SK-N-SH treated with all-trans-retinoic acid at 6 μM for 48 hours (cell line): ENCODE results near the gene TSHB.

Experiments
- ATAC-seq: fragments of 200-7000 bp; cut with Tn5 transposase; 3 replicates; pipeline ENCODE4 v1.9.1; 2020; ENCODE audit warnings: mild to moderate bottlenecking, moderate library complexity
- ARNTL ChIP-seq: fragments of 450-650 bp; formaldehyde crosslinking; IDR thresholded peaks from 2 replicates; pipeline ENCODE4 v1.5.0; 2020; ENCODE audit warnings: low read depth, mild to moderate bottlenecking, moderate library complexity, borderline replicate concordance
- BACH2 ChIP-seq: fragments of 250-450 bp; sonication (Bioruptor Pico); IDR thresholded peaks from 2 replicates; pipeline ENCODE4 v1.9.0; 2021; ENCODE audit warnings: mild to moderate bottlenecking, borderline replicate concordance
- GLIS3 ChIP-seq: fragments of 250-450 bp; sonication (Bioruptor Pico); IDR thresholded peaks from 2 replicates; pipeline ENCODE4 v1.5.0; 2020; ENCODE audit warnings: mild to moderate bottlenecking, moderate library complexity
- ISL1 ChIP-seq: fragments of 250-450 bp; sonication (Bioruptor Pico); IDR thresholded peaks from 2 replicates; pipeline ENCODE4 v2.1.2; 2022; ENCODE audit warnings: mild to moderate bottlenecking, moderate library complexity
- PPARA ChIP-seq: fragments of 250-450 bp; sonication (Bioruptor Pico); IDR thresholded peaks from 2 replicates; pipeline ENCODE4 v1.5.0; 2020; ENCODE audit warnings: mild to moderate bottlenecking, borderline replicate concordance
- RARB ChIP-seq: fragments of 250-450 bp; sonication (Bioruptor Pico); IDR thresholded peaks from 2 replicates; pipeline ENCODE4 v1.8.0; 2021; ENCODE audit warnings: mild to moderate bottlenecking, moderate library complexity
- TCF4 ChIP-seq: fragments of 250-450 bp; sonication (Bioruptor Pico); IDR thresholded peaks from 2 replicates; pipeline ENCODE4 v1.8.0; 2021; ENCODE audit warnings: mild to moderate bottlenecking, moderate library complexity, borderline replicate concordance
- TOX ChIP-seq: fragments of 250-450 bp; sonication (Bioruptor Pico); IDR thresholded peaks from 2 replicates; pipeline ENCODE4 v1.8.0; 2021; ENCODE audit warnings: mild to moderate bottlenecking, moderate library complexity, borderline replicate concordance
- ZC3H10 ChIP-seq: fragments of 250-450 bp; sonication (Bioruptor Pico); IDR thresholded peaks from 2 replicates; pipeline ENCODE4 v1.5.1; 2021; ENCODE audit warnings: mild to moderate bottlenecking, moderate library complexity
- ZFP3 ChIP-seq: fragments of 250-450 bp; sonication (Bioruptor Pico); IDR thresholded peaks from 2 replicates; pipeline ENCODE4 v1.5.0; 2020; ENCODE audit warnings: mild to moderate bottlenecking, moderate library complexity
- ZNF565 ChIP-seq: fragments of 450-650 bp; formaldehyde crosslinking; conservative IDR thresholded peaks from 2 replicates; pipeline ENCODE4 v1.5.0; 2020; ENCODE audit warnings: low read depth, mild to moderate bottlenecking, moderate library complexity
- ZNF70 ChIP-seq: fragments of 450-650 bp; formaldehyde crosslinking; IDR thresholded peaks from 2 replicates; pipeline ENCODE4 v1.5.0; 2020; ENCODE audit warnings: mild to moderate bottlenecking, moderate library complexity
- ZNF8 ChIP-seq: fragments of 450-650 bp; formaldehyde crosslinking; IDR thresholded peaks from 2 replicates; pipeline ENCODE4 v1.5.0; 2020; ENCODE audit warnings: mild to moderate bottlenecking, moderate library complexity
- TF ChIP-seq, protein P1 (sequence below): fragments of 250-450 bp; sonication (Bioruptor Pico); IDR thresholded peaks from 2 replicates; pipeline ENCODE4 v1.8.0; 2020; ENCODE audit warnings: mild to moderate bottlenecking, moderate library complexity, borderline replicate concordance
- TF ChIP-seq, protein P2 (sequence below): fragments of 250-450 bp; sonication (Bioruptor Pico); IDR thresholded peaks from 2 replicates; pipeline ENCODE4 v1.5.0; 2020; ENCODE audit warnings: mild to moderate bottlenecking, moderate library complexity
- TF ChIP-seq, protein P3 (sequence below): fragments of 250-450 bp; sonication (Bioruptor Pico); IDR thresholded peaks from 2 replicates; pipeline ENCODE4 v1.5.1; 2021; ENCODE audit warnings: mild to moderate bottlenecking, moderate library complexity
- TF ChIP-seq, protein P4 (sequence below): fragments of 250-450 bp; sonication (Bioruptor Pico); IDR thresholded peaks from 2 replicates; pipeline ENCODE4 v1.8.0; 2021; ENCODE audit warnings: low read depth, mild to moderate bottlenecking, moderate library complexity, borderline replicate concordance

Gene TSHB

DNA sequence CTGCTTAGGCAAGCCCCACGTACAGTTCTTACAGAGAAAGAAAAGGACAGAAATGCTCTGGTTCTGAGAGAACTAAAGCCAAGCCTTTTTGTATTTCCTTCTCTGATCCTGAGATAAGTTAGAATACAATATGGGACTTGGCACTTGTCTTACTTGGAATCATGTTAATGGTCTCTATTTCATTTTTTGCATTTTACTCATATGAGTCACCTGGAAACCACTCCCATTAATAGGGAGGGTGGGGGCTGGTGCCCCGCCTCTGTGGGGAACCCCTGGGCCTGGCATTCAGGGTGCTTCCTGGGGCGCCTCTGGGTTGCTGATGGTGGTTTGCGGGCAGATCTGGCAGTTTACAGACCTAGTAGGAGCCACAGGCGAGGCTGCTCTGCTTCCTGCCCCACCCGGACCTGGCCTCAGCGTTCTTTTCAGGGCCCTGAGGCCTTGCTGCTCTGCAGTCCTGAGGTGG is 32.9 kb downstream of the TSHB start:
- ATAC-seq = peak; percentile 74
- TF ChIP-seq, protein P1, sequence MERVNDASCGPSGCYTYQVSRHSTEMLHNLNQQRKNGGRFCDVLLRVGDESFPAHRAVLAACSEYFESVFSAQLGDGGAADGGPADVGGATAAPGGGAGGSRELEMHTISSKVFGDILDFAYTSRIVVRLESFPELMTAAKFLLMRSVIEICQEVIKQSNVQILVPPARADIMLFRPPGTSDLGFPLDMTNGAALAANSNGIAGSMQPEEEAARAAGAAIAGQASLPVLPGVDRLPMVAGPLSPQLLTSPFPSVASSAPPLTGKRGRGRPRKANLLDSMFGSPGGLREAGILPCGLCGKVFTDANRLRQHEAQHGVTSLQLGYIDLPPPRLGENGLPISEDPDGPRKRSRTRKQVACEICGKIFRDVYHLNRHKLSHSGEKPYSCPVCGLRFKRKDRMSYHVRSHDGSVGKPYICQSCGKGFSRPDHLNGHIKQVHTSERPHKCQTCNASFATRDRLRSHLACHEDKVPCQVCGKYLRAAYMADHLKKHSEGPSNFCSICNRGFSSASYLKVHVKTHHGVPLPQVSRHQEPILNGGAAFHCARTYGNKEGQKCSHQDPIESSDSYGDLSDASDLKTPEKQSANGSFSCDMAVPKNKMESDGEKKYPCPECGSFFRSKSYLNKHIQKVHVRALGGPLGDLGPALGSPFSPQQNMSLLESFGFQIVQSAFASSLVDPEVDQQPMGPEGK (CRISPR knock-in tag) = peak; percentile 53; the same call in 1 of the 2 replicates
- TF ChIP-seq ISL1 = peak; percentile 24; the same call in 1 of the 2 replicates
- TF ChIP-seq RARB (CRISPR knock-in tag) = no peak
- TF ChIP-seq GLIS3 (CRISPR knock-in tag) = no peak

DNA sequence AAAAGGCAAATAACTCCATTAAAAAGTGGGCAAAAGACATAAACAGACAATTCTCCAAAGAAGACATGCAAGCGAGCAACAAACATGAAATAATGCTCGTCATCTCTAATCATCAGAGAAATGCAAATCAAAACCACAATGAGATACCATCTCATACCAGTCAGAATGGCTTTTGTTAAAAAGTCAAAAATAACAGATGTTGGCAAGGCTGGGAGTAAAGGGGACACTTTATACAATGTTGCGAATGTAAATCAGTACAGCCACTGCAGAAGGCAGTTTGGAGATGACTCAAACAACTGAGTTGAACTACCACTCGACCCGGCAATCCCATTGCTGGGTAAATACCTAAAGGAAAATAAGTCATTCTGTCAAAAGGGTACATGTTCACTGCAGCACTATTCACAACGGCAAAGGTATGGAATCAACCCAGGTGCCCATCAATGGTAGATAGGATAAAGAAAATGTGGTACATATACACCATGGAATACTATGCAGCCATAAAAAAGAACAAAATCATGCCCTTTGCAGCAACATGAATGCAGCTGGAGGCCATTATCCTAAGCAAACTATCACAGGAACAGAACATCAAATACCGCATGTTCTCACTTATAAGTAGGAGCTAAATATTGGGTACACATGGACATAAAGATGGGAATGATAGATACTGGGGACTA is 33.7 kb downstream of the TSHB start:
- peak; percentile 78 for ATAC-seq
- TF ChIP-seq ZNF565 (CRISPR knock-in tag) = no peak
- no peak for TF ChIP-seq ZFP3 (CRISPR knock-in tag)
- no peak for TF ChIP-seq ZNF70 (CRISPR knock-in tag)
- 0 out of 2 replicates have a peak, but pooled peaks have one; percentile 7 for TF ChIP-seq ISL1
- no peak for TF ChIP-seq PPARA (CRISPR knock-in tag)
- TF ChIP-seq, protein P2, sequence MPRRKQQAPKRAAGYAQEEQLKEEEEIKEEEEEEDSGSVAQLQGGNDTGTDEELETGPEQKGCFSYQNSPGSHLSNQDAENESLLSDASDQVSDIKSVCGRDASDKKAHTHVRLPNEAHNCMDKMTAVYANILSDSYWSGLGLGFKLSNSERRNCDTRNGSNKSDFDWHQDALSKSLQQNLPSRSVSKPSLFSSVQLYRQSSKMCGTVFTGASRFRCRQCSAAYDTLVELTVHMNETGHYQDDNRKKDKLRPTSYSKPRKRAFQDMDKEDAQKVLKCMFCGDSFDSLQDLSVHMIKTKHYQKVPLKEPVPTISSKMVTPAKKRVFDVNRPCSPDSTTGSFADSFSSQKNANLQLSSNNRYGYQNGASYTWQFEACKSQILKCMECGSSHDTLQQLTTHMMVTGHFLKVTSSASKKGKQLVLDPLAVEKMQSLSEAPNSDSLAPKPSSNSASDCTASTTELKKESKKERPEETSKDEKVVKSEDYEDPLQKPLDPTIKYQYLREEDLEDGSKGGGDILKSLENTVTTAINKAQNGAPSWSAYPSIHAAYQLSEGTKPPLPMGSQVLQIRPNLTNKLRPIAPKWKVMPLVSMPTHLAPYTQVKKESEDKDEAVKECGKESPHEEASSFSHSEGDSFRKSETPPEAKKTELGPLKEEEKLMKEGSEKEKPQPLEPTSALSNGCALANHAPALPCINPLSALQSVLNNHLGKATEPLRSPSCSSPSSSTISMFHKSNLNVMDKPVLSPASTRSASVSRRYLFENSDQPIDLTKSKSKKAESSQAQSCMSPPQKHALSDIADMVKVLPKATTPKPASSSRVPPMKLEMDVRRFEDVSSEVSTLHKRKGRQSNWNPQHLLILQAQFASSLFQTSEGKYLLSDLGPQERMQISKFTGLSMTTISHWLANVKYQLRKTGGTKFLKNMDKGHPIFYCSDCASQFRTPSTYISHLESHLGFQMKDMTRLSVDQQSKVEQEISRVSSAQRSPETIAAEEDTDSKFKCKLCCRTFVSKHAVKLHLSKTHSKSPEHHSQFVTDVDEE (CRISPR knock-in tag) = no peak
- peak; percentile 76; the same call in 1 of the 2 replicates for TF ChIP-seq TOX
- peak; percentile 62; the same call in 1 of the 2 replicates for TF ChIP-seq RARB (CRISPR knock-in tag)
- TF ChIP-seq BACH2 (CRISPR knock-in tag) = no peak
- TF ChIP-seq TCF4 (CRISPR knock-in tag) = no peak
- TF ChIP-seq ZC3H10 (CRISPR knock-in tag) = peak; percentile 78; the same call in 1 of the 2 replicates
- TF ChIP-seq GLIS3 (CRISPR knock-in tag) = no peak
- TF ChIP-seq, protein P3, sequence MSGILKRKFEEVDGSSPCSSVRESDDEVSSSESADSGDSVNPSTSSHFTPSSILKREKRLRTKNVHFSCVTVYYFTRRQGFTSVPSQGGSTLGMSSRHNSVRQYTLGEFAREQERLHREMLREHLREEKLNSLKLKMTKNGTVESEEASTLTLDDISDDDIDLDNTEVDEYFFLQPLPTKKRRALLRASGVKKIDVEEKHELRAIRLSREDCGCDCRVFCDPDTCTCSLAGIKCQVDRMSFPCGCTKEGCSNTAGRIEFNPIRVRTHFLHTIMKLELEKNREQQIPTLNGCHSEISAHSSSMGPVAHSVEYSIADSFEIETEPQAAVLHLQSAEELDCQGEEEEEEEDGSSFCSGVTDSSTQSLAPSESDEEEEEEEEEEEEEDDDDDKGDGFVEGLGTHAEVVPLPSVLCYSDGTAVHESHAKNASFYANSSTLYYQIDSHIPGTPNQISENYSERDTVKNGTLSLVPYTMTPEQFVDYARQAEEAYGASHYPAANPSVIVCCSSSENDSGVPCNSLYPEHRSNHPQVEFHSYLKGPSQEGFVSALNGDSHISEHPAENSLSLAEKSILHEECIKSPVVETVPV (CRISPR knock-in tag) = no peak
- TF ChIP-seq ARNTL (CRISPR knock-in tag) = no peak
- TF ChIP-seq ZNF8 (CRISPR knock-in tag) = peak; percentile 78; the same call in 1 of the 2 replicates
- TF ChIP-seq, protein P1 (CRISPR knock-in tag) = no peak

DNA sequence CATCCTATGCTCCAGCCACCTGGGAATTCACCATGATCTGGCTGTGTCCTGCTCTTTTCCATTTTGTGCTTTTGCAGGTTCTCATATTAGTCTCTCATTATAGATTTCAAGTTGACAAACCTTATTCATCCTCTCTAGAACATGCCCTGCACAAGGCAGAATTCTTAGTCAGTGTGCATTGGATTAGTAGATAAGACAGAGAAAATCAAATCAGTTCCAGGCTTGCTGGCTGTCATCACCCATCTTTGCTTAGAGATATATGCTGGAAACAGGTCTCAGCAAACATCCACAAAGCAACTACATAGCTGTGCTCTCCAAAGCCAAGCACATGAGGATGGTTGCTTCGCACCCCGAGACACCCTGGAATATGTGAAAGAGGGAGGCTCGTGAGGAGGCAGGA is 34.8 kb downstream of the TSHB start:
- peak; percentile 51 for ATAC-seq
- peak; percentile 29; the same call in 1 of the 2 replicates for TF ChIP-seq ISL1
- no peak for TF ChIP-seq ARNTL (CRISPR knock-in tag)
- peak; percentile 43; the same call in 1 of the 2 replicates for TF ChIP-seq TCF4 (CRISPR knock-in tag)

DNA sequence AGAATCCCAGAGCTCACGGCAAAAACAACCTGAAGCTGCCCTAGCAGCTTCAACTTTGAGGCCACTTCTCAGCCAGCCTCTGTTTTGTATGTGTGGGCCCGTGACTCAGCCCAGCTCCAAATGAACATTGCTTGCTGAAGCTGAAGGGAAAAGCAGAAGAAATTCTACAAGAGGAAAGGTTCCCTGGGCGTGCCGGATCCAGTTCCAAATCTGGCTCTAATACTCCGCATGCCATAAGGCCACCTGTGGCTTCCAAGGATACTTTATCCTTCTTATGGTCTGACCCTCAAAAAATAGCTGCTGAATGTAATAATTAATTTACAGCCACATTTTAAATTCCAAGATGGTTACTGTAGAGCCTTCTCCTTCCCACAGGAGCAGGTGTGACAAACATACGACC is 35.4 kb downstream of the TSHB start:
- no peak for ATAC-seq
- TF ChIP-seq, protein P4, sequence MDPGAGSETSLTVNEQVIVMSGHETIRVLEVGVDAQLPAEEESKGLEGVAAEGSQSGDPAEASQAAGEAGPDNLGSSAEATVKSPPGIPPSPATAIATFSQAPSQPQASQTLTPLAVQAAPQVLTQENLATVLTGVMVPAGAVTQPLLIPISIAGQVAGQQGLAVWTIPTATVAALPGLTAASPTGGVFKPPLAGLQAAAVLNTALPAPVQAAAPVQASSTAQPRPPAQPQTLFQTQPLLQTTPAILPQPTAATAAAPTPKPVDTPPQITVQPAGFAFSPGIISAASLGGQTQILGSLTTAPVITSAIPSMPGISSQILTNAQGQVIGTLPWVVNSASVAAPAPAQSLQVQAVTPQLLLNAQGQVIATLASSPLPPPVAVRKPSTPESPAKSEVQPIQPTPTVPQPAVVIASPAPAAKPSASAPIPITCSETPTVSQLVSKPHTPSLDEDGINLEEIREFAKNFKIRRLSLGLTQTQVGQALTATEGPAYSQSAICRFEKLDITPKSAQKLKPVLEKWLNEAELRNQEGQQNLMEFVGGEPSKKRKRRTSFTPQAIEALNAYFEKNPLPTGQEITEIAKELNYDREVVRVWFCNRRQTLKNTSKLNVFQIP (CRISPR knock-in tag) = no peak
